OCI-LY3 (cell line): ENCODE results near the gene FGGY.

Experiments used
- EZH2phosphoT487 ChIP-seq: fragments of 200-600 bp; shearing (Covaris generic); IDR thresholded peaks from 2 replicates; pipeline ENCODE4 v1.6.1; 2018; ENCODE audit warnings: antibody characterized with exemption, mixed run types, low read depth
- TF ChIP-seq, protein P1 (sequence below): fragments of 200-600, 300-600 bp; sonication (generic); IDR thresholded peaks from 2 replicates; pipeline ENCODE4 v1.5.1; 2014; ENCODE audit warnings: antibody characterized with exemption, low read length, low read depth

DNA sequence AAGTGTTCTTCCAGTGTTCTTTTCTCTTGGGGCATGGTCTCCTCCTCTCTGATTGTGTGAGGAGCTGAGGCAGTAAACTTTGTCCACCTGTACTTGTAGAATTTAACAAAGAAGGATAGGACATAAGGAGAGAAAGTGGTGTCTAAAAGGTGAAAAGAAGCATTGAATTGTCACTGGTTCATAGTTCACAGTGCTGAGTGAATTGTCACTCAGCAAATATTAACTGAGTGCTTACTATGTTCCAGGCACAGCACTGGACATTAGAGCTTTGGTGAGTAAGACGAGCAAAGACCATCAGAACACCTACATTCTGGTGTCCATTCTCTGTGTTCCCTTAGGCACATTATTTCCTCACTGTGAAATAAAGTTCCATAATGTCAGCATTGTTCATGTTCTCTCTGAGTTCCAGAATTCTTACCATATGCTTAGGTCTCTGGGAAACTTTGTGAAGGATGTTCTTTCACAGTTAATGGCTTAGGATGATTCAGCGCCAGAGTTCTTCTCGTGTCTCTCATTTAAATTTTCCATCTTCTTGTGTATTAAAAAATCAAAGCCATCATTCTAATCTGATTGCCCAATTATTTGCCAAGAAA lies 361.1 kb downstream of the FGGY start:
- TF ChIP-seq, protein P1, sequence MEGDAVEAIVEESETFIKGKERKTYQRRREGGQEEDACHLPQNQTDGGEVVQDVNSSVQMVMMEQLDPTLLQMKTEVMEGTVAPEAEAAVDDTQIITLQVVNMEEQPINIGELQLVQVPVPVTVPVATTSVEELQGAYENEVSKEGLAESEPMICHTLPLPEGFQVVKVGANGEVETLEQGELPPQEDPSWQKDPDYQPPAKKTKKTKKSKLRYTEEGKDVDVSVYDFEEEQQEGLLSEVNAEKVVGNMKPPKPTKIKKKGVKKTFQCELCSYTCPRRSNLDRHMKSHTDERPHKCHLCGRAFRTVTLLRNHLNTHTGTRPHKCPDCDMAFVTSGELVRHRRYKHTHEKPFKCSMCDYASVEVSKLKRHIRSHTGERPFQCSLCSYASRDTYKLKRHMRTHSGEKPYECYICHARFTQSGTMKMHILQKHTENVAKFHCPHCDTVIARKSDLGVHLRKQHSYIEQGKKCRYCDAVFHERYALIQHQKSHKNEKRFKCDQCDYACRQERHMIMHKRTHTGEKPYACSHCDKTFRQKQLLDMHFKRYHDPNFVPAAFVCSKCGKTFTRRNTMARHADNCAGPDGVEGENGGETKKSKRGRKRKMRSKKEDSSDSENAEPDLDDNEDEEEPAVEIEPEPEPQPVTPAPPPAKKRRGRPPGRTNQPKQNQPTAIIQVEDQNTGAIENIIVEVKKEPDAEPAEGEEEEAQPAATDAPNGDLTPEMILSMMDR: no peak
- TF ChIP-seq EZH2phosphoT487: no peak
